ENCODE measurements around the gene ETV6.
A peak's percentile ranks its signal among the peaks of the same experiment; 100 is the strongest.

ETV6 gene

DNA sequence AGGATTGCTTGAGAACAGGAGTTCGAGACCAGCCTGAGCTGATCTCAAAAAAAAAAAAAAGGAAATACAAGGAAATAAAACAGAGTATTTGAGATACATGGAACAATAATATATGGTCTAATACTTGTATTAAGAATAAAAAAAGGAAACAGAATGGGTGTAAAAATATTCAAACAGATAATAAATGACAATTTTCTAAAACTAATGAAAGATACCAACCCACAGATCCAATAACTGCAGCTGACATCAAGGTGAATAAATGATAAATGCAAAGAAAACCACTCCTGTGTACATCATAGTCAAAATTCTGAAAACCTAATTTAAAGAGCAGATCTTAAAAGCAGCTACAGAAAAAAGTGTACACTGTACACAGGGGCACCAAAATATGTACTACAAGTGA, 4.1 kb upstream of the ETV6 start:
- DNase-seq (ENCODE audit: low spot score), result no peak

DNA sequence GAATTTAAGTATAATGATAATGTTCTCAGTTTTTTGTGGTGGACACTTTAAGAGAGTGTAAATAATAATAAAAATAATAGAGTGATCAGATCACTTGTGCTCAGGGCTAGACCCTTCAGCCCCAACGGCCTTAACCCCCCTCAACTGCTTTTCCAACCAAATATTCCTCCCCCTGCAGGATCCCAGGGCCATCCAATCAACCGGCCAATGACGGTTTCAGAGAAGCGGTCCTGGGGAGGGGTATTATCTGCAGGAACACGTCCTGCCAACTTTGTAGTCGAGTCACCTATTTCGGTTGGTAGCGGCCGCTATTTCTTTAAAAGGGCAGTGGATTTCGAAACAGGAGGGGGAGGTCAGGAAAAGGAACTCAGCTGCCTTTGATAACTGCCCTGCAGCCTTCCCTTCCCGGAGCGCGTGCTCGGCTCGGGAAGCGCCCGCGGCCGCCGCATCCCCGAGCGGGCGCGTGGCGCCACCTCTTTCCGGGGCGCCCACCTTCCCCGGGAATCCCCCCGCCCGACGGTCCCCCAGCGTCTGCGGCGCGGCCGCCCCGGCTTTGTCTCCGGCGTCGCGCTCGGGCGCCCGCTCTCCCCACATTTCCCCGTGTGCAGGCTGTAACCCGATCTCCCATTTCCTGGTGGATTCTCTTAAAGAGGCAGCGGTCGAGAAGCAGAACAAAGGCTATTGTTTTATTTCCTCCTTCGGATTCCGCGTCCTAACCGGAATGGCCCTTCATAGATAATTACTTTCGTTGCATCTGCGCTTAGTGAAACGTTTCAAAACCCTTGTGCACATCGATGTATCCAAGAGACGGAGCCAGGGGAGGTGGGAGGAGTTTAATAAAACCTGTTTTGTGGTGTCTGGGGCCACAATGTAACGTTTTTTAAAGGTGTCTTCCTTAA, 711 bp upstream of the ETV6 start:
- peak; percentile 88 for DNase-seq (ENCODE audit: low spot score)

GRCh38 chr12:11650286-11651281, 1.1 kb downstream of the ETV6 start:
- DNase-seq (ENCODE audit: low spot score), result peak; percentile 82

DNA sequence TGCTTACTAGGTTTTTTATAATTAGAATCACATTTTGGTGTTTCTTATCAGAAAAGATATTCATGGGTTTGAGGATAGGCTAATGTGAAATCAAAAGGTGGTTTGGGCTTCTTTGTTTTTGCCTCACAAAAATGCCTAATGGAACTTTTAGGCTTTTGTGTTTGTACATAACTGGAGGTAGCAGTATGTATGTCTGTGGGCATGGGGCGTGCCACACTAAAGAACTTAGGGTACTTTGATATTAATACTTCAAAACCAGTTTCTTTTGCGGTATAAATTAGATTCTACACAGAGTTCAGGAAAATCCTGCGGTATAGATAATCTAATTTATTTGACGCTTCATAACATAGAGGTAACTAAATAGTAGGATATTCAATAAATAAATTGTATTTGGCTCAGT, 1.9 kb downstream of the ETV6 start:
- no peak for DNase-seq (ENCODE audit: low spot score)

- DNase-seq (ENCODE audit: low spot score), result peak; percentile 60
These were observed 2.3 kb downstream of the ETV6 start for GRCh38 chr12:11651785-11652184.

DNA sequence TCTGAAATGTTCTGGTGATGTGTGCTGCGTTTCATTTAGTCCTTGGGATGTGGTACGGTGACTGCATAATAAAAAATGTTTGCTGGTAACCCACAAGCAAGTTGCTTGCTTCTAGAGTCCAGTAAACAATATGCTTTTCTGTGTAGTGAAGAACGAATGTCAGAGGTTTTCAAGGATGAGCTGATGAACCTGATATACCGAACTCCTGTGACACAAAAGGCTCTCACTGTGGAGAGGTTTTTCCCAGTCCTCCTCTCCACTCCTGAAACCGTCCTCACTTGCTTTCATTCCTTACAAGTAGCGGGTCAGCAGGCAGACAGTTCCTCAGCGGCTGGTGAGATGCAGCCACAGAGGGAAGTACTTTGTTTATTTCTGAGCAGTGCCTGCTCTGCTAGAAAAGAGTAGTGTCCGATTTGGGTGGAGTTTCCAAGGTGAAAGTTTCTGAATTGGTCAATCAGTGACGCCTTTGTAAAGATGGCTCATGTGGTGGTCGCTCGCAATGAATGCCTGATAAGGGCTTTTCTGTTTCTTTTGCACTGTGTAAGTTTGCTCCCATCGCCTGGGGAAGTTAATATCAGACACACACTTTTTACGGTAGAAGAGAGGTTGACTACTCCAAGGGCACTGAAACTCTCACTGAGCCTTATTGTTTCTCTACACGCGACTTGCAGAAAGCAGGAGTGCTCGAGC, 3.0 kb downstream of the ETV6 start:
- peak; percentile 75 for DNase-seq (ENCODE audit: low spot score)

- DNase-seq (ENCODE audit: low spot score), result peak; percentile 63
These were observed 3.8 kb downstream of the ETV6 start for GRCh38 chr12:11653215-11653753.

DNA sequence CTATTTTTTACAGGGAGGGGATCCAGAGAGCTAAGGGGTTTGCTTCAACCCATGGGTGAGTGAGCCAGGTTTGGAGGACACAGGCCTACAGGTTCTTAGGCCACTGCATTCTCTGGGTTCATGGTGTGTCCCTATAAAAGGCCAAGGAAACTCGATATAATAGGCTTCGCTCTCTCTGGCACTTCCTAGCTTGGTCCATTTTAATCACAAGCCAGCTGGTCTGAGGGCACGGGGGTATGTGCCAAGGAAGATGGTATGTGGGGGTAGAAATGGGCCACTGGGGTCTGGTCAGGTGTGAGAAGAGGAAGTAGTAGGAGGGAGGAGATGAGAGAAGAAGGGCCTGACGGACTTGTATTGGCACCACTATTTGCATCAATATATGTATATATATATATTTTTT, 4.9 kb downstream of the ETV6 start:
- DNase-seq (ENCODE audit: low spot score), result peak; percentile 51

DNA sequence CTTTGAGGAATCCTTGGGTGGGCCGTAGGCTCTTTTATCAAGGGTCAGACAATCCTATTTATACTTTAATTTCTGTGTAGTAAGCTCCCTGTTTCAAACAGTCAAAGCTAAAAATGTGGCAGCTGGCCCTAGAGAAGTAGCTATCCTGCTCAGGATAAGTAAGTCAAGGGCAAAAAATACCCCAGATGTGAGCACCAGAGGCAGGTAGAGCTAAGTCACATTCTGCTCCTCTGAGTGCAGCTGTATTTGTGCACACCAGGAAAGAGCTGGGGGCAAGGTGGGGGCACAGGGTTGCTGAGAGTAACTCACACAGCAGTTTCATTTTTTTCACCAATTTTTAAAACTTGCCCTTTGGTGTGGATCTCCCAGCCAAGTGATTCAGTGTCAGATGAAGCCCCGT, 5.3 kb downstream of the ETV6 start:
- DNase-seq (ENCODE audit: low spot score), result peak; percentile 24

- DNase-seq (ENCODE audit: low spot score), result no peak
These were observed 6.4 kb downstream of the ETV6 start for GRCh38 chr12:11655842-11656241.

- DNase-seq (ENCODE audit: low spot score), result no peak
These were observed 7.1 kb downstream of the ETV6 start for GRCh38 chr12:11656550-11656949.

GRCh38 chr12:11657511-11657910, 8.0 kb downstream of the ETV6 start:
- DNase-seq (ENCODE audit: low spot score), result no peak

DNA sequence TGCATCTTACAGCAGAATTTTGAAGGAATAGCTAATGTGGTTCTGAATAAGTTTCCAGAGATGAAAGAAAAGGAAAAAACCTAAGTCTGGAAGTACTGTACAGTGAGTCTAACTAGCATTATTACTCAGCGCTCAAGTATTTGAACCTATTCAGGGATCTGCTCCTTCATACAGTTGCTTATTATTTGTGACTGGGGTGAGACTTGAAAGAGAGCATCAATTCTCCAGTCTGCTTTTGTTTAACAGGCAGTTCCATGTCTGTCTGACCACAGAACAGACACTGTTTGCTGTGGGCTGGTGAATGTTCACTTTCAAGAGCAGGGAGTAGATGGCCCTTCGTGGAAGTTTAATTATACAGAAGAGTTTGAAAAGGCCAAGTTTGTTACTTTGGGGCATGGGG, 9.3 kb downstream of the ETV6 start:
- no peak for DNase-seq (ENCODE audit: low spot score)

DNA sequence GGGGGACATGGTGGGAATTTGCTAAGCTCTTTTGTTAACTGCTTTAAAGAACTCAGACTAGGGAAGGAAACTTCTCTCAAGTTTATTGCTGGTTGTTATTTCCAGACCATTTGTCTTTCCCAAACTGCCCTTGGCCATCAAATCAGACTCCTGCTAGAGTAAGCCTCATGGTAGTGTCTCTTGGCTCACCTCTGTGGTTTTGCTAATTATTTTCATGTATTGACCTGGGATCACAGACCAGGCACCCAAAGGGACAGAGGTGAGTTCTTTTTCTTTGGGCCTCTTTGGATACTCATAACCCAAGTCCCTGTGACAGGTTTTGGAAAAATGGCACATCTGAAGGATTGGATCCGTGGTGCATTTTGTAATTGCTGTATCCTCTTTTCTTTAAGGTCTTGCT, 11.2 kb downstream of the ETV6 start:
- DNase-seq (ENCODE audit: low spot score), result no peak

- DNase-seq (ENCODE audit: low spot score), result no peak
These were observed 12.1 kb downstream of the ETV6 start for GRCh38 chr12:11661491-11662089.

DNA sequence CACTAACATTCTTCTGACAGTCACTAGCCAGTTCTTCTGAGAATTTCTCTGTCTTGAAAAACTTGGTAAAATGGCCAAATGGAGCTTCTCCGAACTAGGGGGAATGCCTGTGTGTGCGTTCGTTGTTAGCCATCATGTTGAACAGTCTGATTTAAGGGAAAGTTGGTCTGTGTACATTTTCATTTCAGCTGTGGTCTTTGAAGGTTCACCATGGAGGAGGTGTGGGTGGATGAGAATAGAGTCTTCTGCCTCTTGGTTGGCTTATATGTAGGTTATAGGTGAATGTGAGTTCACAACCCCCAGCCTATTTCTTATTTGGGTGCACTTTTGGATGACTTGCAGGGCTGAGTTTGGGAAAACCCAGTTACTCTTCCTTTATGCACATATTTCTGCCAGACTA, 12.9 kb downstream of the ETV6 start:
- no peak for DNase-seq (ENCODE audit: low spot score)

GRCh38 chr12:11663130-11663529, 13.7 kb downstream of the ETV6 start:
- DNase-seq (ENCODE audit: low spot score), result no peak

GRCh38 chr12:11664101-11664500, 14.6 kb downstream of the ETV6 start:
- DNase-seq (ENCODE audit: low spot score), result no peak

DNA sequence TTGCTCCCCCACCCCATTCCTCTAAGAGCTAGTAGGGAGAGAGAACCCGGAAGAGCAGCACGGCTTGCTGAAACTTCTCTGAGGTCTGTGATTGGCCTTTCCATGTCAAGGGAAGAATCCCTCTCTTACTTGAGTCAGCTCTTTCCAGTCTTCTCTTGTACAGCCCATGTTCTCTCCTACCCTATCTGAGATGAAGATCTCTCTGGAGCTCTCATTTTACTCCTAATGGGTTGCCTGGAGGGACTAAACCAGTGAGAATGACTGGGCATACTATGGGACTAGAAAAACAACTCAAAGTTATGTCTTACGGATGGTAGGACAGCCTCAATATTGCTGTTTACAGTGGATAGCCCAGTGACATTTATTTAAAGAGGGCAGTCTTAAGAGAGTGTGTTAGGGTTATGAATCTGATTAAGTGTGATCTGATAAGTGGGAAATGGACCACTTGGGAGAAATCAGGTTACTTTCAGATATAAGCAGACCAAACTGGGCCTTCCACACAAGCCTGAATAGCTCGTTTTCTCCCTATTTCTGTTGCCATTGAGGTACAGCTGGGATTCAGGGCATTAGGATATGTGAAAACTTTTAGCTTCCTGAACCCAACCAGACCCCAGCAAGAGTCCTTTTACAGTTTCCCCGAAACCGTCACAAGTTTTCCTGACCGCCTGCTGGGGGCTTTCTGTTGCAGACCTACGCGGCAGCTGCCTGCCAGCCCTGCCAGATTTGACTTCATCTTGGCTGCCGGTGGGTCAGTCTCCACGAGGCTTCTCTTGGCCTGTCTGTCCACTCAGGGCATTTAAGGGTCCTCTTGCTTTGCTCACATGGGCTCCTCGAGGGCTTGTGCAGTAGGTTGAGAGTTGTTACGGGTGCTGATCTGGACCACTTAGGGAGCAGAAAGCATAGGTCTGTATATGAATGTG, 16.9 kb downstream of the ETV6 start:
- DNase-seq (ENCODE audit: low spot score), result no peak

DNA sequence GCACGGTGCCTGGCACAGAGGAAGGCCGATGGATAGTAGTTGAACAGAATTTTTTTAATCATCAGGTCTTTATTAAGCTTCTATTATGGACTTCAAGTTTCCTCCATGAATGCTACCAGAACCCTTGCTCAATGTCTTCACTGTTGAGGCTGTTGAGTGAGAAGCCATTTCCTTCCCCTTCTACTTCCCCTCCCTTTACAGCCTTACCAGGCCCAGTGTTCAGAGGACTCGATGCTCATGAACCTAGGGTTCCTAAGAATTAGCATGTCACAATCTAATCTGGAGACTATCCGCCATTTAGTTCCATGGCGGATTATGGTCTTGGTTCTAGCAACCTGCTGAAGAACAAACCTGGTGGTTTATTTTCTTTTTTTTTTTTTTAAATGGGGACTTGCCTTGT, 17.7 kb downstream of the ETV6 start:
- DNase-seq (ENCODE audit: low spot score), result no peak
